ENCODE results near the gene WDR18.

DNA sequence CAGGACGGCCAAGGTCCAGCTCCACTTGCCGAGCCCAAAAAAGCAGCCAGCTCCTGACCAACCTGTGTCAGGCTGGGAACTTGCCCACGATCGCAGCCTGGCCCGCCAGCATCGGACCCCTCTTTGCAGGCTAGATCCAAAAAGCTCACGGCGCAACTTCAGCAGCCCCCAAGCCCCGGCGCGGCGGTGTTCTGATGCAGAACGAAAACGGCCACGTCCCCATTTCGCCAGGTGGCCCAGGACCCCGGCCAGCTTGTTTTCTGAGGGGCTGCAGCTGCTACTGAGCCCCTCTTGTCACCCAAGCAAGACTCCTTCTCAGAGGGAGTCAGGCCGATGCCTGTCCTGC, 35.4 kb downstream of the WDR18 start:
- TF ChIP-seq CTCF (IDR thresholded peaks at IDR 0.05), result no peak
- no peak for TF ChIP-seq POLR2A (IDR thresholded peaks at IDR 0.05)

Data from uterus (tissue), 2 donors.